Testis (tissue), 2 donors: ENCODE measurements around the gene OR2T5.
"Not testable (repeated sequence)": the region's sequence is repeated elsewhere in the genome, so short reads cannot be mapped to it uniquely, and the experiment has no call there.

Source experiments
- CTCF ChIP-seq, 3 experiments: fragments of 450-650 bp in 2 of 3; fragments of 200-600 bp in 1 of 3; sonication (generic) in 1 of 3; IDR thresholded peaks; one replicate each; pipeline ENCODE4 v1.5.1; 2016 to 2019; ENCODE audit warnings: antibody characterized with exemption in 3 of 3, mild to moderate bottlenecking in 2 of 3, moderate library complexity in 1 of 3
- POLR2A ChIP-seq: fragments of 450-650 bp; IDR thresholded peaks from one replicate; pipeline ENCODE4 v1.6.1; 2017; ENCODE audit warnings: antibody characterized with exemption, mild to moderate bottlenecking, moderate library complexity

DNA sequence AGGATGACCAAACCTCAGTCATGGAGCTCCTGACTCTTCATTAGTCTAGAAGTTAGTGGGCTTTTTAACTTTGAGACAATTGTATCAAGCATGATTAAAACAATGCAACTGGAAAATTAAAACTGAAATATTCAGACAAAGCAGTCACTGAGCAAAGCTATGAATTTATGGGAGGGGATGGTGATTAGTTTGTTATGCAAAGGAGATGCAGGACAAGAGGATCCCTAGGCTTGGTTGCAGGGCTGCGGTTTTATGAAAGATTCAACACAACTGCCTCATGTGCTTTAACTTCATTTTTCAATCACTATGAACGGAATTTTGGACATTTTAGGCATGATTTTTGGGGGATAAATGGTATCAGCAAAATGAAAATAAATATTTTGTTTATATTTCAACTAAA lies 16.3 kb upstream of the OR2T5 start:
- not testable (repeated sequence) for TF ChIP-seq POLR2A; CTCF (IDR thresholded peaks at IDR 0.05)
